CD4-positive, alpha-beta T cell treated with Interferon gamma for 1 hour (primary cell): ENCODE results near the gene ST7.

Experiments used
- DNase-seq: peaks from one replicate; pipeline ENCODE4 v3.0.0-alpha.2; 2020

Gene ST7

DNA sequence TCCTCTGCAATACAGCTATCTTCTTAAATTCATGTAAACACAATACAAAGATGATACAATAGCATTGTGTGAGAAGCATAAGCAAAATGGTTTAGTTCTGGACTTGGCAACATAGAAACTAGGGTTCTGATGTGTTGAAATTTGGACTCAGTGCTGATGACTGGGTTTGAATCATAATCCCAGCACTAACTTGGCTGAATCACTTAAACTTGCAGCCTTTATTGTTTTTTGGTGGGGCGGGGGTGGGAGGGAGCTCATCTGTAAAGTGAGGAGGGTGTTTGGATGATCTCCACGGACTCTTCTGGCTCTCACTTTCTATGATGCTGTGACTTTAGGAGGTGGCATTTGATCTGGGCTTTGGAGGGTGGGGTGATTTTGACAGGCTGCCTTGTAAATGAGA is 211.3 kb downstream of the ST7 start:
- no peak for DNase-seq

DNA sequence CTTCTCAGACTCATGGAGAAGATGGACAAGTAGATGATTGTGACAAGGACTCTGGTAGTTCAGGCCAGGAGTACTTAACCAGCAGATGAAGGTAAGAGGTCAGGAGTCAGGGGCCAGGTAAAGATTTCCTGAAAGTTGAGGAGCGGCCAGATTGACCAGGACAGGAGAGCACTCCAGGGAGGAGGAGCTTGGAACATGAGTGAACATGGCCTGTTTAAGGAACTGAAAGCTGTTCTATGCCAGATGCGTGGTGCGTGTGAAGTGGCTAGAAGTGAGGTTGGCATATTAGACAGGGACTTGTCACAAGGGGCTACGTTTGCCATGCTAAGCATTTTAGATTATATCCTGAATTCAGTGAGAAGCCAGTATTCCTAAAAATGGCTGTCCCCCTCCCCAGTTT is 212.4 kb downstream of the ST7 start:
- DNase-seq, result no peak

DNA sequence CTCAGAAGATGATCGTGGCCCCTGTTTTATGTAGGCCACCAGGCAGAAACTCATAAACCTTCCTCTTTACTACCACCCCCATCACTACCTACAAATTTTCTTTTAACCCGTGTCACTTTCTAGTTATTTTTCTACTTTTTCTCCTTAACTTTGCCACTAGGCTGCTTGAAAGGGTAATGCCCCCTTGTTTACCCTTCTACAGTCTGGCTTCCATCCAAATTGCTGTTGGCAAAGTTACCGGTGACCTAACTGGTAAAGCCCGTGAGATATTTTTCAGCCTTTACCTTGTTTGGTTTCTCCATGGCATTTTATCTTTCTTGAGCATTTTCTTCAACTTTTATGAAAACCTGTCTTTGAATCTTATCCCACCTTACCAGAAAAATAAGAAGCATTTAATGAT is 216.6 kb downstream of the ST7 start:
- no peak for DNase-seq

DNA sequence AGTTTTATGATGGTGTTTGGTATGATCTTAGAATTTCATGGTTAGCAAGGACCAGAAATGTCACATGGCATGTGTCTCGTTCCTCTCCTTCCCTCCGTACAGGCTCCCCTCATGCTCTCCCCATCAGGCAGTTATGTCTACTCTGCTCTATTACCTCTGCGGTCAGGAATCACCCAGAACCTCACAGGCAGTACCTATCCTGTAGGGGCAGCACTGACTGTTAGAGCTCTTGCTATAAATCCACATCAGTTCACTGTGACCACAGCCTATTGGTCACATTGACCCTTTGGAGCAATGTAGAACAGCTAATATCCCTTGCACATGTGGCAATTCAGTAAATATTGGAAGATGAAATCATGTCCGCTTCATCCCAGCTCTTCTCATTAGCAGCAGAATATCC is 217.8 kb downstream of the ST7 start:
- no peak for DNase-seq

DNA sequence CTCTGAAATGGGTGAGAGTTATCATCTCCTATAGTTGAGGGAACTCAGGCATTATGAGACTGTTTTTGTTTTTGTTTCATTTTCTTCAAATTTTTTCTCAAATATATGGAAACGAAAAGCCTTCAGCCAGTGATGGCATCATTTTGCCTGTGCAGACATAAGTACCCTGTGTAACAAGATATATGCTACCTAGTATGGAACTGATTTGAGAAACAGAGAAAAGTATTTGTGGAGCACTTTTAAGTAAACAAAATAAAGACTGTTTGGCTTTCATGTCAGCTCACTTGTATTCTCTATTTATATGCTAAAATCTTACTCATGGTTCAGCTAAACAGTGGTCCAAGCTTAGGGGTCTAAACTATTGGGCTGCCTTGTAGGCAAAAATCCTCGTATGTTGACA is 219.0 kb downstream of the ST7 start:
- no peak for DNase-seq

GRCh38 chr7:117173035-117173770 is 219.9 kb downstream of the ST7 start:
- no peak for DNase-seq

DNA sequence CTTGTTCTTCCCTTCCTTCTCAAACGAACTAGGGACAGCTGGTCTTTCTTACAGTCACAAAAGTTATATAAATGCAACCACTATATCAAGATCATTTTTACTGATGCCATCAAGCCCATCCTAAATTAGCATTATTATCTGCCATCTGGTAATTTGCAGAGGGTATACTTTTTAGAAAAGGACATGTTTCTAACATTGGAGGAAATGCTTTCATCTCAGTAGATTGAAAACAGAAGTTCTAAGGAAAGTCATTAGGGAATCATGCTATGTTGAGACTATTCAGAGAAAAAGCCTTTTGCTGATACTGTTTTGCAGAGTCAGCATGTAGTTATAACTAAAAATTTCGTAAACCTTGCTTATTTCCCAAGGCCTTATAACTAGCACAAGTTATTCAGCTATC is 222.9 kb downstream of the ST7 start:
- no peak for DNase-seq

- DNase-seq, result no peak
Observed at GRCh38 chr7:117178600-117178999, 225.3 kb downstream of the ST7 start.

GRCh38 chr7:117179701-117180100 is 226.4 kb downstream of the ST7 start:
- DNase-seq, result no peak

GRCh38 chr7:117183729-117184128 is 230.4 kb downstream of the ST7 start:
- no peak for DNase-seq

DNA sequence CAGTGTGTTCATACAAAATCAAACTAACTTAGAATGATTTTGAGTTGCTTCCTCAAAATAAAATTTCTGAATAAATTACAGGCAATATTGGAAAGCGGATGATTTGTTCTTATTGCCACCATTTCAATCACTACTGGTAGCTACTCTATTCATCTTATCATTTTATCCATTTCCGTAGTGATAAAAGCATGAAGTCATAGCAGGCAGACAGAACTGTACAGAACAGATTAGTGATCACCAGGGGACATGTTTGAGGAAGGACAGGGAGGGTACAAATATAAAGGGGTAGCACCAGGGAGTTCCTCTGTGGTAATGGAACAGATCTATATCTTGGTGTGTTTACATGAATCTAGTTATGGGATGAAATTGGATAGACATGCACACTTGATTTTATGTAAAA is 231.1 kb downstream of the ST7 start:
- no peak for DNase-seq

DNA sequence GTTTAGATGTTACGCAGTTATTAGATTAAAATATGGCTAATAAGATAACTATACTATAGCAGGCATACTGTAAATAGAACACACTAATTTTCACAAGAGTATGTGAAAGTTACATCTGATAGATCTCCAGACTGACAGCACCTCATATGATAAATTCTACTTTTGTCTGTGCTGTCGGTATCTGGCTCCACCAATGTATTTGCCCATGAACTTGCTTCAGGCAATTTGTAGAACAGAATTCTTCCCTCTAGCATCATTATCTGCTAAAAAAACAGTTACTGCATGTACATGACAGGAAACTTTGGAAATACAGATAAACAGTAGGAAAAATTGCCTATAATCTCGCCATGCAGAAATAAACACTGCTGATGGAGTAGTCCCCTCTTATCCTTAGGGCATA is 231.8 kb downstream of the ST7 start:
- DNase-seq, result no peak

DNA sequence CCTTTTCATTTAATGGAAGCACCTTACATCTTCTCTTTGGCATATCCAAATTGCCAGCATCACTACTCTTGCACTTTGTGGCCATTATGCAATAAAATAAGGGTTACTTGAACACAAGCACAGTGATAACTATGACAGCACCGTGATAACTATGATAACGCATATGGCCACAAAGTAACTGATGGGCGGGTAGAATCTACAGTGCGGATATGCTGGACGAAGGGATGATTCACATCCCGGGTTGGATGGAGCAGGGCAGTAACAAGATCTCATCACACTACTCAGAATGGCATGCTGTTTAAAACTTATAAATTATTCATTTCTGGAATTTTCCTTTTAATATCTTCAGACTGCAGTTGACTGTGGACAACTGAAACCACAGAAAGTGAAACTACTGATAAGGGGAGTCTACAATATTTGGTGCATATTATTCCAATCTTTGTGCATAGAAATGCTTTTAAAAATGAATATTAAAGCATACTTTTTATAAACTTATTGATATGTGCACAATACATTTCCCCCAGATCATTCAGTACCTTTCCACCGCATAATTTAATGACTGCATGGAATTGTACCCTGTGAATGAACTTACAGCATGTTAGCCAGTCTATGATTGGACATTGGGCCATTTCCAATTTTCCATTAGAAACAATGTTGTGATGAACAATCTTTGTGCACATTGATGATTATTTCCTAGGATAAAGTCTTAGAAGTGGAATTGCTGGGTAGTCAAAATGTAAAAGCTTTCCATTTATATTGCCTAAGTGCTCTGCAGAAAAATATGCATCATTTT is 233.1 kb downstream of the ST7 start:
- DNase-seq, result no peak

DNA sequence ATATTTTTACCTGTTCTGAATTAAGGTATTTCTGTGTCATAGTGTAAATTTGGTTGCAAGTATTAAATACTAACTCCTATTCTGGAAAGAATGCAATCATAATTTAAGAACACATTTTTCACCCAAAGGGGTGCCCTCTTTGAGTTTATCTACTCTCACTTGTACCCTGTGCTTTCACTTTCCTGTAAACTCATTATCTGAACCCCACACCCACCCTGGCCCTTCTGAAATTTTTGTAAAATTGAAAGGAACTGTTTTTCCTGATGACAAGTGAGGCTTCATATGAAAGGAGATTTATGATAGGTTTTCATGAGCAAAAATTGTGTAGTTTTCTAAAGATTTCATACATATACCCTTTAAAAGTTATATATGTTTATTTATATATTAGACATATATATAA is 235.1 kb downstream of the ST7 start:
- DNase-seq, result no peak

GRCh38 chr7:117188949-117189592 is 235.8 kb downstream of the ST7 start:
- no peak for DNase-seq

DNA sequence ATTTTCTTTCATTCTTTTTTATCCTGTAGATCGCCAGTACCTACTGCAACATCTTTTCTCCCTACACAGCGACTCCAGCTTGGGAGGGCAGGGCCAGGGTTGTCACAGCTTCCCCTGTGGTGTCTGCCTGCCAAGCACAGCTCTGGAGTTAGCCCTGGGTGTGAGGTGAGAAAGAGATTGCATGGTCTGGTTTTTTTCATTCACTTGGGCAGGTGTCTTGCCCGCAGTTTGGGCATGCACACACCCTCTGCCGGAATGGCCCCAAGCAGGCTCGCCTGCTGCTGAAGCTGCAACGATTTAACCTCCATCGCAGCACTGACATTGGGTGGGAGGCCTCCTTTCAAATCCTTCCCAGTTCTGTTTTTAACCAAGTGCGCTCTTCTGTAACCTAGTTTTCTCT is 236.8 kb downstream of the ST7 start:
- no peak for DNase-seq

- no peak for DNase-seq
Observed at GRCh38 chr7:117190746-117191435, 237.6 kb downstream of the ST7 start.

DNA sequence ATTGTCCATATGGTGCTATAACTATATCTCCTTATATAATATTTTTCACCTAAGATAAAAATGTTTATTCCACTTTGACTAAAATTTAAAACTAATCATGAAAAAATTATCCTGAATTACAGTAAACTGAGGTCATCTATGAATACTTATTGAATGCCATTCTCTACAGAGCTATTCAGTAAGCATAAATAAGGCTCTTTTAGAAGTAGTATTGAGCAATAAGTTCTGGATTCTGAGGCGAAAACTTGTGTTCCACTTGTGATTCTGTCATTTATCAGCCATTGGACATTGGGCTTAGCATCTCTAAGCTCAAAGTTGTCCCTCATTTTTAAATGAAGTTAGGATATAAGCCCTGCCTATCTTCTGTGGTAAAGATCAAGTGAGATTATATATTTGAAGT is 238.8 kb downstream of the ST7 start:
- no peak for DNase-seq

DNA sequence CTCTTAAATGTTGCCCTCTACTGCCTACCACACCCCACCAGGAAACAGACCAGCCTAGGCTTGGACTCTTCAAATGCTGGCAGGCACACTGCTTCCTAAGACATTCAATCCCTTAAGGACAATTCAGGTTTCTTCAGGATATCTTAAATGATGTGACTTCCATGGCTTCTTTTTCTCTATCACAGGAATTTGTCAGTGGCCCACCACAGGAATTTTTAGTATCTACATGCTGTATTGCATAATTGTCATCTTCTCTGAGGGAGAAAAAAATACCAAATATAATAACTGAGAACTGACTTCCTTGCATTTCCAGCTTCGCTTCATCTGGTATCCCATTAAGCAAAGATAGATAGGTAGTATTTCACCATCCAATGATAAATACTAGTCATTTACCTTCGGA is 240.3 kb downstream of the ST7 start:
- DNase-seq, result no peak

- DNase-seq, result no peak
Observed at GRCh38 chr7:117194445-117194844, 241.1 kb downstream of the ST7 start.

DNA sequence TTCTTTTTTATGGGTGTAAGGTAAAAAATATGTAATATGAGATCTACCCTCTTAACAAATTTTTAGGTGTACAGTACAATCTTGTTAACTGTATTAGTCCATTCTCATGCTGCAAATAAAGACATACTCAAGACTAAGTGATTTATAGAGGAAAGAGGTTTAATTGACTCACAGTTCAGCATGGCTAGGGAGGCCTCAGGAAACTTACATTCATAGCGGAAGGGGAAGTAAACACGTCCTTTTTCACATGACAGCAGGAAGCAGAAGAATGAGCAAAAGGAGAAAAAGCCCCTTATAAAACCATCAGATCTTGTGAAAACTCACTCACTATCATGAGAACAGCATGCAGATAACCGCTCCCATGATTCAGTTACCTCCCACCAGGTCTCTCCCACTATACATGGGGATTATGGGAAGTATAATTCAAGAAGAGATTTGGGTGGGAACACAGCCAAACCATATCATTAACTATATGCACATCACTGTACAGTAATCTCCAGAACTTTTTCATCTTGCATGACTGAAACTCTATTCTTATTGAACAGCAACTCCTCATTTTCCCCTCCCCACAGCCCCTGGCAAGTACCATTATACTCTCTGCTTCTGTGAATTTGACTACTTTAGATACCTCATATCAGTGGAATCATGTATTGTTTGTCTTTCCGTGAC is 242.2 kb downstream of the ST7 start:
- DNase-seq, result no peak

DNA sequence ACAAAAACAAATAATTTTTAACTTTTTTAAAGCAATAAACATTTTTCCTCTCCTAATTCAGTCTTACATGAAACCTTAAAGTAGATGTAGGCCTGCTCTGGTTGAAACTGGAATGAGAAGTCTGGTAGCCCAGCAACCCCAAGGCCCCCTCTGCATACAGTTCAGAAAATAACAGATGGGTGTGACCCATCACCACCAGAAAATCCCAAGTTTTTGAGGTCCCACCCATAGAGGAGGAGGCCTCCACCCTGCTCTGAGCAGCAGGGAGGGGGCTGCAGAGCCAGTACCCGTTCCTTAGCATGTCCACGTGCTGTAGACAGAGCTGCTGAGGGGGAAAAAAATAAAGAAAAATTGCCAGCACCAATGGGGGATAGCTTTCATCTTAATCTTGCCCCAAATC is 246.8 kb downstream of the ST7 start:
- no peak for DNase-seq
